GM03348 (cell line): ENCODE measurements around the gene MSRB1.
"Not testable (repeated sequence)": the region's sequence is repeated elsewhere in the genome, so short reads cannot be mapped to it uniquely, and the experiment has no call there.

Experiments
- DNase-seq: peaks from one replicate; pipeline ENCODE4 v3.0.0; 2012; ENCODE audit warnings: low spot score

The MSRB1 gene

DNA sequence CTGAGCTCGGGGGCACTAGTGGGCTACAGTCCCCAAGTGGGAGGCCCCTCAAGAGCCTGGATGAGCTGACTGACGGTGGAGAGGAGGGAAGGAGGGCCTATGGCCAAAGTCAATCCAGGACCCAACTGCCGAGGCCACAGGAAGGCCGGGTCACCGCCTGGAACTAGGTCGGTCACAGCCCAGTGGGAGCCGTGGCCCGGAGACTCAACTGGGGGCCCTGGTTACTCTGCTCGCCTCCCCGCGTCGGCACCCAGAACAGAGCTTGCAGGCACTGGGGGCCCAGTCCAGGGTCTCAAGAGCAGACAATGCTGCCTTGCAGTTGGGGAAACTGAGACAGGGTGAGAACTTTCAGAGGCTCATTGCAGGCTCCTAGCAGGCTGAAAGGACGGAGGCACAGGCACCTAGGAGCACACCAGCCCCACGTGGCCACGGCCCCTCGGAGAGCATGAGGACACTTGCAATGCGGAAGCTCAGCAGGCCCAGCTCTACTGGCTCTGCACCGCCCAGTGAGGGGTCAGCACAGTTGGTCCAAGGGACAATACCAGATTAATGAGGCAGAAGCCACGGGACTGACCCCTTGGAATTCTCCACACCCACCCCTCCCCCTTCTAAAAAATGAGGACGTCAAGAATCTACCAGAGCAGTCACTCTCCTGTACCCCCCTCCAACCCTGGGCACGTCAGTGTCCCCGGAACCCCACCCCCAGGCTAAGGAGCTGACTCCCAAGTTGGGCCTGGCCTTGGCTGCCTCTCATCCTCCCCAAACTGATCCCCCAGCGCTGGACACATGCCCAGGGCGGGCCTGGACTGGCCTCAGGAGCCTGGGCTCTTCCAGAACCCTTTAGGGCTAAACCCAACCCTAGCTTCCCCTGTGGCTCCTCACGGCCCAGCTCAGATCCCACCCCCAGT lies 27.0 kb downstream of the MSRB1 start:
- no peak for DNase-seq

GRCh38 chr16:1914988-1915387 lies 28.0 kb downstream of the MSRB1 start:
- DNase-seq, result no peak

DNA sequence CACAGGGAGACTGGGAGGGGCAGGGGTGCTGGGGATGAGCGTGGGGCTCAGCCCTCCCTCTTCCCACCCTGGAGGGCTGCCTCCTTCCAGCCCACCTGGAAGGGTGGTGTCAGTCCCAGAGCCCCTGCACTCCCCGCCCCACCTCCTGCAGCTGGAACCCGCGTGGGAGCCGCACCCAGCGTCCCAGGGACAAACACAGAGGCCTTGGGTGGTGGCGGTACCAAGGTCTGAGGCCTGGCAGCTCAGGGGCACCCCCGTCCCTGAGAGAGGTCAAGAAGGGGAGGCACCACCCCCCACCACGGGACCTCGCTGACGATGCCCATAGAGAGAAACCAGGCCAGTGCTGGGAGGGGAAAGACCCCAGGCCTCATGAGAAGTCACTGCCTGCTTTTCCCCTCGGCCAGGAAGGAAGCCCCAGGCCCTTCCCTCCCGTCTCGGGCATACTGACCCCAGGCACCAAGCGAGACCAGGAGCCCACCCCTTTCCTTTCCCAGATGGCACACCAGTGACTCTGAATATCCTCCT lies 28.9 kb downstream of the MSRB1 start:
- DNase-seq, result no peak

DNA sequence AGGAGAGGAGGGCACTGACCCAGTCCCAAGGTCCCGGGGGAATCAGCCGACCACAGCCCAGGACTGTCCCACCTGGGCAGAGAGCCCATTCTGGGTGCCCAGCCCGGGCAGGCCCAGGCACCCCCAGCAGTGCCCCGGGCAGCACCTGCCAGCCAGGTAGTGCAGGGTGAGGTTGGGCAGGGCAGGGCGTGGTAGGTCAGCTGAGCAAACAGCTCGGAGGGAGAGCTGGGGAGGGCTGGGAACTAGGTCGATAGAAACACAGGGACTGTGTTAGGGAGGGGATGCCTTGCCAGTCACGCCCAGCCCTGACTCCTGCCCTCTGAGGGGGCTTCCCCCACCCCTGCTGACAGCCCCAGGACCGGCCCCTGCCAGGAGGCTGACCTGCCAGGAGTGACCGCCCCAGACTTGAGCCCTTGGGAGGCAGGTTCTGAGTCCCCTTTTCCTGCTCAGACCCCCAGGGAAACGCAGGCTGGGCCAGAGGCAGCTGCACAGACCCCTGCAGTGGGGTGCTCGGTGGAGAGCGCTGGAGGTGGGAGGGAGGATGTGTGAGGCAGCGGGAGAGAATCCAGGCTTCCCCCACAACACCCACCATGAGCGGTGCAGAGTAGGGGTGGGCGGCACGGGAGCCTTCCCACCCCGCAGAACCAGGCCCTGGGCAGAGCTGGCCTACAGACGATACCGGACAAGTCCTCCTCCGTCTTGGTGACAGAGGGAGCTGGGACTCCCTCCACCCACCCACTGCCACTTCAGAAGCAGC lies 29.5 kb downstream of the MSRB1 start:
- no peak for DNase-seq

- DNase-seq, result no peak
These were observed 30.8 kb downstream of the MSRB1 start for GRCh38 chr16:1912215-1912543.

DNA sequence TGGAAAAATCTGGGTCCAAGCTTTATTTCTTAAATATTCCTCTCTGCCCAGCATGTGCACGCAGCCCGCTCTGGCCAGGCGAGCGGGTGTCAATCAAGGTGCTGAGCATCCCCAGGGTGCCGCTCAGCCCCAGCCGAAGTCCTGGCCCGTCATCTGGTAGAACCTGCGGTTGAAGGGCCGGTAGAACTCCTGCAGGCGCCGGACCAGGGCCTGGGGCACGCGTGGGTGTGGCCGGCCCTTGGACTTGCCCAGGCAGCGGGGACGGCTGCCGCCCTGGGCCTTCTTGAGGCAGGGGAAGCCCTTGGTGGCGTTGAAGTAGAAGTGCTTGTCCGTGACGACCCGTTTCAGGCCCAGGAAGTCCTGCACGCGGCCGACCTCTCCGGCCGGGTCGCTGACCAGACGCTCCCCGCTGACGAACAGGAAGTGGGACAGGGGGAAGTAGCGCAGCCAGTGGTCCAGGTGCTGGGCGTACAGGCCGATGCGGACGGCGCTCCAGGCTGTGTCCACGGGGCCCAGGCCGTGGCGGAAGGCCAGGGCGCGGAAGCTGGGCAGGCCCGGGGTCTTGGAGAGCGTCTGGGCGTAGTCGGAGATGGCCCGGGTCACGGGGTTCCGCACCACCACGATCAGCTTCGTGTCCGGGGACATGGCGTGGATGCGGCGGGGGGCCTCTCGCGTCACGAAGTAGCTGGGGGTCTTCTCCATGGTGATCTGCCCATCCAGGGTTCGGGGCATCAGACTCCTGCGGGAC lies 31.4 kb downstream of the MSRB1 start:
- no peak for DNase-seq

DNA sequence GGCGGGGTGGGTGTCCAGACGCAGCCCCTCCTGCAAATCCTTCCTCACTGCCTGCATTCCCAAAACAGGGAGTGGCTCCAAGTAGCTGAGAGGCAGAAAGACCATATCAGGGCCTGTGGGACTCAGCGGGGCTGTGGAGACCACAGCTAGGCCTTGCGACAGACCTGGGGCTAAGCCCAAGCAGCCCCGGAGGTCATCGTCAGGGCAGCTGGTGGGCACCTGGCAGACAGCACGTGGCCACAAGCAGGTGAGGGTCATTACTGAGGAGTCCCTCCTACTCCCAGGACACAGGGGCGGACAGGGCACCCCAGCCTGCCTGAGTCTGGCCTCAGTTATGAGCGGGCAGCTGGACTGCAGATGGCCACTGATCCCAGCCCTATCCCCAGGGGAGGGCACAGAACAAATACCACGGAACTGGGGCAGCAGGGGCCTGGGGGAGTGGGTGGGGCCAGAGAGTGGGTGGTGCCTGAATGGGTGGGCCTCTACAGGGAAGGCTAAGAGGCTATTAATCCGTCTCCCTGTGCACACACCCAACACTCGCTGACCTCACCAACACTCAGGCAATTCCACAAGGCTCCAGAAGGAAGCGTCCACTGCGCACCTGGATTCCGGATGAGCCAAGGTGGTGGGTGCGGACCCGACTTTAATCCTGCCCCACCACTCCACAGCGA lies 33.3 kb downstream of the MSRB1 start:
- DNase-seq, result no peak

DNA sequence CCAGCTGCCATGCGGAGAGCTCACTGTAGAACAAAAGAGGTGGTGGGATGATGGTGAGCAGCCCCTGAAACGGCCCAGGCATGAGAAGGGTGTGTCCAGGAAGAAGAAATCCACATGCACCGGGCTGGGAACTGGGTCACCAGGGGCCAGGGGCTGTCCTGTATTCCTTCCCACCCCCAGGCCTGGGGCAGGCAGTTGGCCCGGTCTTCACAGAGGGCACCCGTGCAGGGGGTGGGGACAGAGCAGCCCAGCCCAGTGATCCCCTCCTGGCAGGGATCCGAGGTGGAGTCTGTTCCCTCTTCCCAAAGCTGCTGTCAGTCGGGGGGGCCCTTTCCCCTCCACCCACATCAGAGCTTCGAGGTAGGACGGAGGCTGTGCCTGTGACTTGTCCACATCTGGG lies 34.0 kb downstream of the MSRB1 start:
- no peak for DNase-seq

GRCh38 chr16:1908184-1908583 lies 34.8 kb downstream of the MSRB1 start:
- no peak for DNase-seq

DNA sequence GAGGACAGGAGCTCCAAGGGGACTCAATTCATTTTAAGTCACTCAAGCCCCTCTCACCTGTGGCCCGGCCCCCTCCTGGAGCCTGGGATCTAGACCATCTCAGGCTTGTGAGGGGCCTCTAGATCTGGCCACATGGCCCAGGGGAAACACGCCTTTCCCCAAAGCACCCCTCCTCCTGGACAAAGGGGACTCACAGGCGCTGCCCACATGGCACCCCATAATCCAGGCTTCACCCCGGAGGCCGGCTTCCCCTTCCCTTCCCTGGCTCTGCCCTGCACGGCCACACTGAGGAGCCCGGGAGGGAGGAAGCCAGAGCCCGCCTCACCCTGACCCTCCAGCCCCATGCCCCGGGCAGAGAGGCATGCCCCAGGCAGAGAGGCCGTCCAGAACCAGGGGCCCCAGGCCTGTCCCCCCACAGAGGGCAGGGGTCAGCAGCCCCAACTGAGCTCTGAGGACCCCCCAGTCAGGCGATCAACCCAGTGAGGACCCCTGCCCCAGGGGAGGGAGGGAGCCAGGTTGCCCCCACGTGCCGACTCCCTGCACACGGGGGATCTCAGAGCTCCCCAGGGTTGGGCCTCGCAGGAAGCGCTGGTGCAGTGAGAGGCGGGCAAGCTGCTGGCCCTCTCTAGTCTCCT lies 35.7 kb downstream of the MSRB1 start:
- no peak for DNase-seq

GRCh38 chr16:1906846-1907165 lies 36.2 kb downstream of the MSRB1 start:
- DNase-seq, result no peak

DNA sequence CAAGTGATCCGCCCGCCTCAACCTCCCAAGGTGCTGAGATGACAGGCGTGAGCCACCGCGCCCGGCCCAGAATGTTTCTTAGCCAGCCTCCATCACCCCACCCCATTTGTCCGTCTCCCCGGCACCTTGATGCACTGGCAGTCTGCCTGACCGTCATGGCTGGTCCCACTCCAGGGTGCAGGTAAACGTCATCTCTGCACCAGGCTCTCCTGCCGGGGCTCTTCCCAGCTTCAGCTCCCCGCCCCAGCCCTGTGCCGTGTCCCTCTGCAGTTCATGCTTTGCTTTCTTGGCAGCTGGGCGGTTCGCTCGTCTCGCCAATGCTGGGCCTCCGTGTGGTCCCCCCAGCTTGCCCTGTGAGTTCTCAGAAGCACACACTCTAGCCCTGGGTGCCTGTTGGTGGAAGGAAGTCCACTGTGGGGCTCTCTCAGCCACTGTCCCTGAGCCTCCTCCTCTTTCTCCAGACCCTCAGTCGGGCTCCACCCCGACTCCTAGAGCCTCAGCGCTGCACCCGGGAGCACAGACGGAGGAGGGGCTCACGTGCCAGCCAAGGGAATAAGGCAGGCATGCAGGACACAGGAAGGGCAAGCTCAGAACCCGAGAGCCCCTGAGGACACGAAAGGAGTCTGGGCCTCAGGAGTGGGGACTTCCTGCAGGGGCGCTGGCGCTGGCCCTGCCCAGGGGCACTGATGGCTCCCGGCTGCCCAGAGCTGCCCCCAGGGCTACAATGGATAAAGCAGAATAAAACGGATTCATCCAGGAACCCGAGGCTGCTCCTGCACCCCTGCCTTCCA lies 36.7 kb downstream of the MSRB1 start:
- no peak for DNase-seq

DNA sequence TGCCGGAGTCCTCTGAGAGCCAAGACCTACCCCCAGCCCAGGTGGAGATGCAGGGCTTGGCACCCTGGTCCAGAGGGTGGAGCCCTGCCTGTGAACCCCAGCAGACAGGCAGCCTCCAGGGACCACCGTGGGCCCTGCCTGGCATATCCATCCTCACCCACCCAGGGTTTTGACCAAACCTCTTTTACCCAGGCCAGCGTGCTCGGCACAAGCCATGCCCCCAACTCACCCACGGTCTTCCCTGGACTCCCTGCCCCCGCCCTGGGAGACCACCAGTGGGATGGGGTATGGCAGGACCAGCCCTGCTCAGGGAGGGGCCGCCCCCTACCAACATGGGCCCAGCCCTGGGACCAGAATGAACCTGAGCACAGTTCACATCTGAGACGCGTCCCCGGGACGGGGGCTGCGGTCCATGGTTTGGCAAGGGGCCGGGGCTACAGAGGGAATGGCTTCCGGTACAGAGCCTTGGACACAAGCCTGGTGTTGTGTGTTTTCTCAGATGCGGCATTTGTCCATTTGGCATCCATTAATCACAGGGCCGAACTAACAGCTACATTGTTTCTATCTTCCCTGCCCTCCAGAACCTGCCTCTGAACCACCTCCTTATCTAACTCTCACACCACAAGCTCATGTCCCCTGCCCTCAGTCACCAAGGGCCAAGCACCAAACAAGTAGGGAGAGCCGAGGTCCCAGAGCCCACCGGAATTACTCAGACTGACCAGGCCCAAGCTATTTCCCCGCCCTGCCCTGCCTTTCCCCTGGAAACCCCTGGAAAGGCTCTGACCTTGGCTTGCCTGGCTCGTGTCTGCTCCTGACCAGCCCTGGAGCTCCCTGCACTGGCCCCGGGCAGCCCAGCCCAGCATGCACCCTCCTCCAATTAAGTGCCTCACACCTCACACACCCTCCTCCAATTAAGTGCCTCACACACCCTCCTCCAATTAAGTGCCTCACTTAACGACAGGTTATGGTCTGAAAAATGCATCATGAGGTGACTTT lies 38.9 kb downstream of the MSRB1 start:
- DNase-seq, result no peak

DNA sequence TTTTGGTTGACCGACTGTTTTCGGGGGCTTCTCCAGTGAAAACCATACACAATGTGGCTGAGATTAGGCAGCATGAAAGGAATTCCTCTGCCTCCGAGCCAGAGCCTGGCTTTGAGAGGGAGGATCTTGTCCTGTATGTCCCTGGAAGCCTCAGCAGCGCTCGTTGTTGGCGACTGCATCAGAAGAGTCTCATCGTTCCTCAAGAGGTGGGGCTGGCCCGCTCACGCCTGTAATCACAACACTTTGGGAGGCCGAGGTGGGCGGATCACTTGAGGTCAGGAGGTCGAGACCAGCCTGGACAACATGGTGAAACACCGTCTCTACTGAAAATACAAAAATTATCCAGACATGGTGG lies 39.8 kb downstream of the MSRB1 start:
- DNase-seq, result no peak

GRCh38 chr16:1902547-1903219 lies 40.3 kb downstream of the MSRB1 start:
- DNase-seq, result no peak

GRCh38 chr16:1900452-1900774 lies 42.6 kb downstream of the MSRB1 start:
- DNase-seq, result no peak

DNA sequence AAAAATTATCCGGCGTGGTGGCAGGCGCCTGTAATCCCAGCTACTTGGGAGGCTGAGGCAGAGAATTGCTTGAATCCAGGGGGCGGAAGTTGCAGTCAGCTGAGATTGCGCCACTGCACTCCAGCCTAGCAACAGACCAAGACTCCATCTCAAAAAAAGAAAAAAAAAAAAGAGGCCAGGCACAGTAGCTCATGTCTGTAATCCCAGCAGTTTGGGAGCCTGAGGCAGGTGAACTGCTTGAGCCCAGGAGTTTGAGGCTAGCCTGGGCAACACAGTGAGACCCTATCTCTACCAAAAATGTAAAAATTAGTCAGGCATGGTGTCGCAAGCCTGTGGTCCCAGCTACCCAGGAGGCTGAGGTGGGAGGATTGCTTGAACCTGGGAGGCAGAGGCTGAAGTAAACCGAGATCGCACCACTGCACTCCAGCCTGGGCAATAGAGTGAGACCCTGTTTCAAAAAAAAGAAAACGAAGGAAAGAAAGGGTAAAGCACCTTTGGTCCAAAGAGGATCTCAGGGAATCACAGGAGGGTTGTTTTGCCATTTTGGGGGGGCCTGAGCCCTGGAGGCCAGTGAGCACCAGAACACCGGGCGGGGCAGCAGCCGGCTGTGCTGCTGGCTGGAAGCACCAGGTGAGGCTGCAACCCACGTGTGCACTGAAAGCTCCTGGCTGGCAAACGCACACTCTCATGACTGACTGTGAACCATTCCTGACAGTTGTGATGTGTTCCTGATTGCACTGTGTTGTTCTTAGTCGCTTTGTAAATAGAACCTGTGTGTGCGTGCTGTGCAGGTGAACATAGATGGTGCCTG lies 43.2 kb downstream of the MSRB1 start:
- no peak for DNase-seq

GRCh38 chr16:1897692-1898091 lies 45.3 kb downstream of the MSRB1 start:
- DNase-seq, result not testable (repeated sequence)
